HG02678 (cell line): ENCODE measurements around the gene RBMS1.

Source experiments
- ATAC-seq: cut with Tn5 transposase; IDR thresholded peaks from one replicate; pipeline ENCODE4 v1.9.1; 2021; ENCODE audit warnings: mild to moderate bottlenecking, moderate library complexity; ENCODE audit not compliant: unreplicated experiment

Gene RBMS1

DNA sequence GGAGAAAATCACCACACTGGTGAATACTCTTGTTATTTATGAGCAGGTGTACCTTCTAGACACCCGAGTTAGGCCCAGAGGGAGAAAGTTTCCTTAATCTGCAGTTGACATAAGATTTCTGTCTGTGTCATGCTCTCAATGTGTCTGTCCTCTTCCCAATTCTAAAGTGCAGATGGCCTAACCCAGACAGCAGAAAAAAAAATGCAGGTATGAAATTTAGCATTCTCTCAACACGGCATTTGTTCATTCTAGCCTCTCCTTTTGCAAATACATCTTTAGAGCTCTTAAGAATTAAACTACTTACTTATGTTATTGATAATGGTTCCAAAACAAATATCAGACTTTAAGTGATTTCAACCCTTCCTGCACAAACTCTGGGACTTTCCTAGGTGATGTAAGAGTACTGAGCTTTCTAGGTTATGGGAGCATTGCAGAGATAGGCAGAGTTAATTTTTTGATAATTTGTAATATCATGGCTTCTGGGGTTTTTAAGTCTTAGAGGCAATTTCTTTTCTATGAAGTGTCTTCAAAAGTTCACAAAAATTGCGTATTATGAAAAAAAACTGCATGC, 260.6 kb downstream of the RBMS1 start:
- ATAC-seq = no peak

DNA sequence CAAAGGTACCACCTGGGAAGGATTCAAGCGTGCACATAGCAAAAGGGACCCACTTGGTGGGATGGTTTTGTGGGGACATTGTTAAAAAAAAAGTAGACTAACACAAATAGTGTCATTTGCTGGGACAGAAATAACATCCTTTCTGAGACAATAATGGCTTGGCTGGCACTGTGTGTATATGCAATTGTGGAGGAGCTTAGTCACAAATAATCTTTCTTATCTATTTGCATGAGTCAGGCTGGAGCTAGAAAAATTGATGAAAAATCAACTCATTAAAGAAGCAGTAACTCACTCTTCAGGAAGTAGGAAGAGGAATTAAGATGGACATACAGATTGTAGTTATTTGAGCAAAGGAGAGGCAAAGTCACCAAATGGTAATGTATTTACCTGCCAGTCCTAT, 264.0 kb downstream of the RBMS1 start:
- ATAC-seq = no peak

DNA sequence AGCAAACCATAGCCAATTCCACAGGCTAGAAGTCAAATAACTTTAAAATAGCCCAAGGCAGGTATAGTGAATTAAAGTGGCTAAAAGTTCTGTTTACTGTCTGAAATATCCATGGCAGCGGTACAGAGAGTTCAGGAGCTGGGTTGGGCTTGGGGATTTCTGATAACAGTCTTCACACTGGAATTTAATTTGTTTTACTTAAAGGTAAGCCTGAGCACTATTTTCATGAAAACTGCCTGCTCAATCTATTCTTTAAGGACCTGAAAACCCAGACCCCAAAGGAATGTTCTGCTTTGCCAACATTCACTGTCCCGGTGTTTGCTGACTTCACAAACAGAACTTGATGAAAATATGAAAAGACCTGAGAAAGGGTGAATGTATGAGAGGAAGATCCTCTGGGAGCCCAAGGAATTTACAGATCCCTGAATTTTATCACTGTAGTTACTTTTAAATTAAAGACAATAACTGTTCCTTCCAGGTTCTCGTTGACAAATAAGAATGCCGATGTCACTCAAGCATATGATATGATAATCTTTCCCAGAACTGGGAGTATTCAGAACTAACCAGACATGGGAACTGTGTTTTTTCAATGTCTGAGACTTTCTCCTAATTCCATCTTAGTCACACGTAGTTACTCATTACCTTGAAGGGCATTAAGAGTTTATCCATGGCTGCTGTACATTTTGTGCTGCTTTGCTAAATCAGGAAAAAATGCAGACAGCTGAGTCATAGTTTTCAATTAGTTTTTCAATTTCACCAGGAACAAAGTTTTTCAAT, 265.3 kb downstream of the RBMS1 start:
- ATAC-seq = no peak

DNA sequence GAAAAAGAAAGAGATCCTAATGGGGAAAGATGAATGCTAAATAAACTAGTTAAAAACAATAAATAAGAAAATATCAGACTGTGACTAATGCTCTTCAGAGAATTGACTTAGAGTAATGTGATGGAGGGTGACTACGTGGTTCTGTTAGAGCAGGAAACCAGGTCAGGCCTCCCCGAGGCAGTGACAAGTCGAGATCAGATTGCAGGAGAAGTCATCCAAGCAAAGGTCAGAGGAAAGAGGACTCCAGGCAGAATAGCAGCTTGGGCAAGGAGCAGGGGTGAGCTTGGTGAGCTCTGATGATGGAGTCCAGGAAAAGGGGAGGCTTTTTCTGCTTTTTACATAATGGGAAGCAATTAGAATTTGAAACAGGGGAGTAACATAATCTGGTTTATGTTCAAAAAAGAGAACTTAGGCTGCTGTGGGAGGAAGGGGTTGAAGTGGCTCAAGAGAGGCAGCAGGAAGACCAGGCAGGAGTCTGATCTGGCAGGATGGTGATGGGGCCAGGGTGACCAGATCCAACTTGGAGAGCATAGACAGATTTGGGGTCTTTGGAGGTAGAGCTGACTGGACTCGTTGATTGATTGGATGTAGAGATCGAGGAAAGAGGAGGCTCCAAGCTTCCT, 266.2 kb downstream of the RBMS1 start:
- ATAC-seq = no peak

DNA sequence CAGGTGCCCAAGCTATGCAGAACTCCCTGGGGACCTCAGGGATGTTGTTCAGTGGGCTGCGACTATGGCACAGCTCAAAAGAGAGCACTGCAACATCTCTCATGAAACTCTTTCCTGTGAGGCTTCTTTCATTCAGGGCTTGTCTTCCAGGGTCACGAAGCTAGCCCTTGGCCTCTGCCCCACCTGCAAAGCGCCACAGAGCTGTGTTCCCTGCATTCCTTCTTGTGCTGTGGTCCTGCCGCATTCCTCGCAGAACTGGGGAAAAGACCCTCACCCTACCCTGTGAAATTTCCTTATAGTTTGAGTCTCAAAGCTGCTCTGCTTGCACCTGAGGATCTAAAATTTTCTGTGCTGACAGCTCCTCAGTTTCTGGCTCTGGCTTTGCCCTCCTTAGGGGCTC, 267.2 kb downstream of the RBMS1 start:
- no peak for ATAC-seq

DNA sequence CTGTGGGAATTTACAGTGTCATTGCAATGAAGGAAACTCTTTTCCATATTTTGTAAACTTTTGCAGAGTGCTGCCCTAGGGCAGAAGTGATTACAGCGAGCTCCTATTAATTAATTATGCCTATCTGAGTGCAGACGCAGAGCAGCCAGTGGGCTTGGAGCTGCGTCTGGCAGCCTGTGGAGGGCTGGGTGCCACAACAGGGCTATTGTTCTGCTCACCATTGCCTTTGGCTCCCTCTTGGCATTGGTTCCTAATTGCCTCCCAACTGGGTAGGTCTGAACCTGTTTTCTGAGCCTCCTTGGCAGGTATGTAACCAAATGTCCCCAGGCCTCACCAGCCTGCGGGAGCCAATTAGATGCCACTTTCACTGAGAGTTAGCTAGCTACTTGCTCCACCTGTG, 267.9 kb downstream of the RBMS1 start:
- ATAC-seq = no peak

DNA sequence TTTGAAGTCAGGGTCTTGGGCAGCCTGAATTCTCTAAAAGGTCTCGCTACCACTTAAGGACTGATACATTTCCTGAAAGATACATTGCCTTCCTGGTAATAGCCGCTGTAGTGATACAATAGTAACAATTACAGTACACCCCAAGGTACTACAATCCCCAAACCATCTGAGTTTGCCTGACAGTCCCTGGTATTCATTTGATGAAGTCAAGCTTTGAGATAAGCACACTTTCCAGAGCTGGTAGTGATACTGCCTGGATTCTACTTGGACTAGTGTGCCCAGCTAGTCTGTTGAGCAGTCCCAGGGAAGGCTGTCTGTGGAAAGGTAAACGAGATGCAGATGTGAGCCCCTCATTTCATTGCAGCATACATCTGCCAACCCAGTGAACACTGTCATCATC, 269.1 kb downstream of the RBMS1 start:
- peak; percentile 2 for ATAC-seq

DNA sequence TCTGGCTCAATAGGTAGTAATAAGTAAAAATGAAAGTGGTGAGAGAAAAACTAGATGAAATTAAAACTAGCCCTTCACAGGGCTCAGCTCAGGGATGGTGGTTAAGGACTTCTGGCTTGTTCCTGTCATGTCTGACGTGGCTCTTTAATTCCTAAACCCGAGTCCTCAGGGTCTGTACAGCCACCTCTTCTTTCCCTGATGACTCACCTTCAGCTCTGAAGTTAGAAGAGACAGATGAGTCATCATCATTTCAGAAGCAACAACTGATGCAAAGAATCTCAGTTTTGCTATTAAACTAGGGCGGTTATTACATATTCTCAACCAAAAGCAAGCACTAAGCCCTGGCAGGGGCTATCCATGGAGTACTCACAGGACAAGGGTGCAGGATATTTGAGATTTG, 269.5 kb downstream of the RBMS1 start:
- peak; percentile 92 for ATAC-seq

DNA sequence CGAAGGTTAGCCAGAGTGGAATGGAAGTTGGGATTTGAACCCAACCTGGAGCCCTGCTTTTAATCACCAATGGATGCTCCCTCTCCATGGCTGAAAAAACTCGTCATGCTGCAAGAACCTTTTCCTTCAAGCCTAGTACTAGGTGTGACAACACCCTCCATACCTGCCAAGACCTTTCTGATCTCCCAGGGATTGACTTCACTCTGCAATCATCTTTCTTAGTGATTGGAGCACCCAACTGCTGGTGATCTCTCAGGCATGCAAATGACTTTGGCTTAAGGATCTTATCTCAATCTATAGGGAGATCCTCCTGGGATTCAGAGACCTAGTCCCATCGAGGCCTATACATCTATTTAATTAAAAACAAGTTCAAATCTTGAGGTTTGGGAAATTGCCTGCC, 270.0 kb downstream of the RBMS1 start:
- no peak for ATAC-seq

DNA sequence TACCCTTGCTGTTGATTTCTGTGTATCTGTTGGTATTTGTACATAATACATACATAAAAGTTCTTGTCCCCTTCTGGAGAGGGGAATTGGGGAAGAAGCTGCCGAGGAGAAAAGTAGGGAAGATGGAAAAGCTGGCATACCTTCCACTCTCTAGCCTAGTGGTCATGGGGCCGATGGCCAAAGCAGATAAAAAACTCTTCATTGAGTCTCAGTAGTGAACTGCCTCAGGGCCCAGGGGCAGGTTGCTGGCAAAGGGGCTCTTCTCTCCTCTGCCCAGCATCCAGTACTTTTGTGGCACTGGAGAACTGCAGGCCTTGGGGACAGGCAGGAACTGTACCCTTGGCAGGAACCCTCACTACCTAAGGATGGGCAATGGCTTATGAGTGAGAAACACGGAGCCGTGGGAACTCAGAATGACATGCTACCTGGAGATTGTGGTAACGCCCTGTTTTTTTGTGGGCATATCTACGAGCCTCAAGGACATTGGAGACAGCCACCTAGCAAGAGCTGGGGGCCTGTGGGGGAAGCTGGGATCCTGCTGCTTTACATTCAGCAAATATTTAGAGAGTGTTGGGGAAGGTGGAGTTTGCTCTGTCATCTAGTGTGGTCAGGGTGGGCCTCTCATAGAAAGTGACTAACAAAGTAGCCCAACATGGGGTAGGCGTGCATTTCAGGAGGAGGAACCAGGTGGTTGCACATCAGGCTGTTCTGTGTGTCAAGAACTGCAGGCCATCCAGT, 270.9 kb downstream of the RBMS1 start:
- no peak for ATAC-seq
